Measurements from ENCODE around the gene FAR2.

Gene FAR2

DNA sequence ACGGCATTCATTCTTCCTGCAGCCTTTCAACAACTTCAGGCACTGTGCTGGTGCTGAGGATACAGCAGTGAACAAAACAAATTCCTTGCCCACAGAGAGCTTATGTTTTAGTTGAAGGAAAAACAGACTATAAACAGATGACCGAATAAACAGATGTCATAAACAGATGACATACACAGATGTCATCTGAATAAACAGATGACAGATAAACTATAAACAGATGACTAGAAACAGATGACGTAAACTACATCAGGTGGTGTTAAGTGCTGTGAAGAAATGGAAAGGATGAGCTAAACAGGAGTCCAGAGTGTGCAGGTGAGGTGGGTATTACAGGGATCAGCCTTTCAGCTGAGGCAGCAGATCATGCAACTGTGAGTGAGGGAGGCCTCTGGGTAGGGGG, 80.9 kb downstream of the FAR2 start:
- TF ChIP-seq SPI1 (IDR thresholded peaks at IDR 0.05; ENCODE audit: low read depth, low read length) (no peak), POLR2A (IDR thresholded peaks at IDR 0.05; ENCODE audit: low read depth, low read length) (no peak), POLR2AphosphoS5 (IDR thresholded peaks at IDR 0.05; ENCODE audit: low read depth, low read length) (no peak), TAF1 (IDR thresholded peaks at IDR 0.05; ENCODE audit: low read depth, low read length) (no peak), POU2F2 (IDR thresholded peaks at IDR 0.05; ENCODE audit: low read depth, low read length) (no peak)
- DNase-seq (ENCODE audit: insufficient read length, low spot score) (no peak), FAIRE-seq (no peak)

DNA sequence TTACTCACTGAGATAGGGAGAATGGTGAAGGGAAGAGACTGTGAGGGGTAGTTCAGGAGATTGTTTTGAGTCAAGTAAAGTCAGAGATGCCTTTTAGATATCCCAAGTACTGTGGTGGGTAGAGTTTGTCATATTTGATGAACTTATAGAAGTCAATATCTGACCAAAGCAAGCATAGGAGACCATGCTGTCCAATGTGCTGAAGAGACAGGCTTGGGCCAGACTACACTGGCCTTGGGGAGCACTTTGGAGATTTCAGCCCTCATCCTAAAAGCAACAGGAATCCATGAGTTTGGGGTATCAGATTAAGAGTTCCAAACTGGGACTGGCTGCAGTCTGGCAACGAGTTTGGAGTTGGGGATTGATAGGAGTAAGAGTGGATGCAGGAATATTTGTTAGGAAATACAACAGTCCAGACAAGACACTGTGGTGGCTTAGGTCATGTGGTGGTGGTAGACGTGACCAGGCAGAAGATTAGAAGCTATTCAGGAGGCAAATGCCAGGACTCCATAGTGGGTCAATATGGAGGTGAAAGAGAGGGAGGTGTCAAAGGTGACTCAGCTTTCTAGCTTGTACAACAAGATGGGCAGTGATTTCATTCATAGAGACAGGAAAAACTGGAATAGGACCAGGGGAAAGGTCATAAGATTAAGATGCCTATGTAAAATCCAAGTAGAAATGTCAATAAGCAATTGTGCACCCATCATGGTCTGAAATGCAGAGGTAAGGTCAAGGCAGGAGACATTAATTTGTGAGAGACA, 81.9 kb downstream of the FAR2 start:
- DNase-seq (ENCODE audit: insufficient read length, low spot score) (no peak), FAIRE-seq (no peak)
- no peak for TF ChIP-seq POU2F2 (IDR thresholded peaks at IDR 0.05; ENCODE audit: low read depth, low read length)
- no peak for TF ChIP-seq TAF1 (IDR thresholded peaks at IDR 0.05; ENCODE audit: low read depth, low read length)
- no peak for TF ChIP-seq POLR2AphosphoS5 (IDR thresholded peaks at IDR 0.05; ENCODE audit: low read depth, low read length)
- TF ChIP-seq PAX5 (IDR thresholded peaks at IDR 0.05; ENCODE audit: insufficient read depth, low read length, severe bottlenecking): no peak
- TF ChIP-seq POLR2A (IDR thresholded peaks at IDR 0.05; ENCODE audit: low read depth, low read length): no peak
- TF ChIP-seq SPI1 (IDR thresholded peaks at IDR 0.05; ENCODE audit: low read depth, low read length): no peak

DNA sequence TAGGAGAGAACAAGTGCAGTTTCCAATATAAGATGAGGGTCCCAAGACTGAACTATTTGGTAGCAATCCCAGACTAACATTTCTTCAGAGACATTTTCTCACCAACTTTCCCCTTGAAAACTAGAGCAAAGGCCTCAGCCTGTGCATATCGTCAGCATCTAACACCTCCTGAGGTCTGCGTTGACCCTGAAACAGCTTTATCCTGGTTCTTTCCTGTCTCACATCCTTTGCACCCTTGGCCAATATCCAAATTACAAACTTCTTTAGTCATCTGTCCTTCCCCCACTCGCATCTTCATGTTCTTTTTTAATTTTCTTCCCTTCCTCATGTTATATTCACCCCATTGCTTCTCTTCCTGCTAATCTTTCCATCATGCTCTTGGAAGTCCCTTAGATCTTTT, 83.0 kb downstream of the FAR2 start:
- FAIRE-seq (no peak), DNase-seq (ENCODE audit: insufficient read length, low spot score) (no peak)
- TF ChIP-seq TAF1 (IDR thresholded peaks at IDR 0.05; ENCODE audit: low read depth, low read length) (no peak), POU2F2 (IDR thresholded peaks at IDR 0.05; ENCODE audit: low read depth, low read length) (no peak), POLR2AphosphoS5 (IDR thresholded peaks at IDR 0.05; ENCODE audit: low read depth, low read length) (no peak), POLR2A (IDR thresholded peaks at IDR 0.05; ENCODE audit: low read depth, low read length) (no peak), PAX5 (IDR thresholded peaks at IDR 0.05; ENCODE audit: insufficient read depth, low read length, severe bottlenecking) (no peak), SPI1 (IDR thresholded peaks at IDR 0.05; ENCODE audit: low read depth, low read length) (no peak)

DNA sequence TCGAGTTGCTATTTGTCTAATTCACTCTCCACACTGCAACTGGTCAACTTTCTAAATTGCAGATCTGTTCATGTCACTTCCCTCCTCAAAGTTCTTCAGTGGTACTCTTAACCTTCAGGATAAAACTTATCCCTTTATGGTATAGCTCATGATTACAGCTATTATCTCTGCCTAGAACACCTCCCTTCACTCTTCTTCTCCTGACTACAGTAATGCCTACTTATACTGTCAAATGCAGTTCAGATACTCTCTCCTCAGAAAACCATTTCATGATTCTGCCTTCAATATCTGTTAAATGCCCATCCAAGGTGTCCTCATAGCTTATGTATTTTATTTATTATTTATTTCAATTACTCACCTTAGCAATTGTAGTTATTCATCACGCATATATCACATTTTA, 85.5 kb downstream of the FAR2 start:
- TF ChIP-seq POU2F2 (IDR thresholded peaks at IDR 0.05; ENCODE audit: low read depth, low read length) (no peak), TAF1 (IDR thresholded peaks at IDR 0.05; ENCODE audit: low read depth, low read length) (no peak), POLR2A (IDR thresholded peaks at IDR 0.05; ENCODE audit: low read depth, low read length) (no peak), PAX5 (IDR thresholded peaks at IDR 0.05; ENCODE audit: insufficient read depth, low read length, severe bottlenecking) (no peak), SPI1 (IDR thresholded peaks at IDR 0.05; ENCODE audit: low read depth, low read length) (no peak), POLR2AphosphoS5 (IDR thresholded peaks at IDR 0.05; ENCODE audit: low read depth, low read length) (no peak)
- no peak for FAIRE-seq
- DNase-seq (ENCODE audit: insufficient read length, low spot score): no peak

DNA sequence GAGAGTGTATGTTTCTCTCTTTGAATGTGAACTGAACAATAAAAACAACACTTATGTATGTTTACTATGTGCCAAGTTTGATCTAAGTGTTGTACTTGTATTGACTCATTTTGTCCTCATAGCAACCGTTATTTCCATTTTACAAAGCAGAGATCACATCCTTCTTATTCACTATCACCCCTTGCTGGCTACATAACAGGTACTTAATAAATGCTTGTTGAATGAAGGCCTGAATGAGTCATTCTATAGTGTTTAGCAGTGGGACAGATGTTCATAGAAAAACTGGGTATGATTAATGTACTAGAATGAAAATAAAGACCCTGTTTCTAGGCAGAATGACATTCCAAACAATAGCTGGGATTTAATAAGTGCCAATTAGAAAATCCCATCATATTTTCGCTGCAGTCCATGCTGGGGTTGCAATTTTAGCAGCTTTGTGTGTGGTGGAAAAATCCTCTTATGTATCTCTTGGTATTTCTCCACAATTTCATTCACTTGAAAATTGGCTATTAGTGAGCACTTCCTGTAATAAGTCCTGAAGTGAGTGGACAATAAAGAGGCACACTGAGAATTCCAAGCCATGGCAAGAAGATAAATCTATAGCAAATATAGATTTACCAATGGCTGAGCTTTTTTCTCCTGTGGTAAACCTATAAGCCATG, 86.0 kb downstream of the FAR2 start:
- TF ChIP-seq PAX5 (IDR thresholded peaks at IDR 0.05; ENCODE audit: insufficient read depth, low read length, severe bottlenecking): no peak
- TF ChIP-seq POLR2AphosphoS5 (IDR thresholded peaks at IDR 0.05; ENCODE audit: low read depth, low read length): no peak
- no peak for FAIRE-seq
- DNase-seq (ENCODE audit: insufficient read length, low spot score): no peak

DNA sequence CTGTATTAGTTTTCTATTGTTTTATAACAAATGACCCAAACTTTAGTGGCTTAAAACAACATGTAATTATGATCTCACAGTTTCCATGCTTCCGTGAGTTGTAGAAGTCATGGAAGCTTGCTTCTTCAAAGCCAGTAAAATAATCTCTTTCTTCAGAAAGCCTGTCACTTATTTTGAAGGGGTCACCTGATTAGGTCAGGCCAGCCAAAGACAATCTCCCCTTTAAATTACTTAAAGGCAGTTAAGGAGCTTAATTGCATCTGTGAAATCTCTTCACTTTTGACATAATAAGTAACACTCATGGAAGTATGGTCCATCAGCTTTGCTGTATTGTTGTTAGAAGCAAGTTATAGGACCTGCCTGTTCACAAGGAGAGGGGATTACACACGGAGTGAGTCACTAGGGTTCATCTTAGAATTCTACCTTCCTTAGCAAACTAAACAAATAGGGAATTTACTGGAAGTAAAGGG, 89.8 kb downstream of the FAR2 start:
- FAIRE-seq (no peak), DNase-seq (ENCODE audit: insufficient read length, low spot score) (no peak)
- TF ChIP-seq POLR2AphosphoS5 (IDR thresholded peaks at IDR 0.05; ENCODE audit: low read depth, low read length) (no peak), POU2F2 (IDR thresholded peaks at IDR 0.05; ENCODE audit: low read depth, low read length) (no peak), POLR2A (IDR thresholded peaks at IDR 0.05; ENCODE audit: low read depth, low read length) (no peak), TAF1 (IDR thresholded peaks at IDR 0.05; ENCODE audit: low read depth, low read length) (no peak), PAX5 (IDR thresholded peaks at IDR 0.05; ENCODE audit: insufficient read depth, low read length, severe bottlenecking) (no peak), SPI1 (IDR thresholded peaks at IDR 0.05; ENCODE audit: low read depth, low read length) (no peak)

DNA sequence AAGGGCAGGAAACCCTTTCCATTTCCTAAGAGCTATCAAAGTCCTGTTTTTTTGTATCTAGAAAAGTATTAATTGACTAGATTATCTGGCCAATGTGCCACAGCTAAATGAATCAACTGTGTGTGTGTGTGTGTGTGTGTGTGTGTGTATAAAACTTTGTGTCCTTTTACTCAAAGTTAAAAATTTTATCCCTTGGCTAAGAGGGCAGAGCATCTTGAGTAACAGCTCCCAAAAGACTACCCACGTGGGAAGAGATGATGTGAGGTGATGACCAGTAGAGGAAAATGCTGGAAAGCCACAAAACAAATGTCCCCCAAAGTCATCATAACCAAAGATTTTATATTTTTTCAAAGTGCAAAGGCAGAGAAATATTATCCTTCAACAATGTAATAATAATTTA, 90.3 kb downstream of the FAR2 start:
- no peak for DNase-seq (ENCODE audit: insufficient read length, low spot score)
- FAIRE-seq: no peak
- TF ChIP-seq PAX5 (IDR thresholded peaks at IDR 0.05; ENCODE audit: insufficient read depth, low read length, severe bottlenecking) (no peak), TAF1 (IDR thresholded peaks at IDR 0.05; ENCODE audit: low read depth, low read length) (no peak), POU2F2 (IDR thresholded peaks at IDR 0.05; ENCODE audit: low read depth, low read length) (no peak), POLR2AphosphoS5 (IDR thresholded peaks at IDR 0.05; ENCODE audit: low read depth, low read length) (no peak), SPI1 (IDR thresholded peaks at IDR 0.05; ENCODE audit: low read depth, low read length) (no peak), POLR2A (IDR thresholded peaks at IDR 0.05; ENCODE audit: low read depth, low read length) (no peak)

DNA sequence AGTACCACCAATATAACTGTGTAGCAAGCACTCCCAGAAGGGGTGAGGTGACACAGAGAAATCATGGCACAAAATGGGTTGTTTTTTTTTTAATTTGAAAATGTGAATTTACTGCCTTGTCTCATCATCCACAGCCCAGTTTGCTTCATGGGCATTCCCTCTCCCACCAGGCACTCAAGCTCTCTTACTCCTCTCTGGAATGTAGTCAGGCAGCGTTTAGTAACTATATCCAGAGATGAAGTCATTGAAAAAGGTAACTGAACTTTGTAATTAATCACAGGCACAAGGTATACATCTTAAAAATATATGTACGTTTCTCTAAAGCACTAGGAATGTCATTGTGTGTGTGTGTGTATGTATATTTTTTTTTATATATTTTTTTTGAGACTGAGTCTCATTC, 91.4 kb downstream of the FAR2 start:
- FAIRE-seq (no peak), DNase-seq (ENCODE audit: insufficient read length, low spot score) (no peak)
- TF ChIP-seq SPI1 (IDR thresholded peaks at IDR 0.05; ENCODE audit: low read depth, low read length) (no peak), PAX5 (IDR thresholded peaks at IDR 0.05; ENCODE audit: insufficient read depth, low read length, severe bottlenecking) (no peak), TAF1 (IDR thresholded peaks at IDR 0.05; ENCODE audit: low read depth, low read length) (no peak), POLR2AphosphoS5 (IDR thresholded peaks at IDR 0.05; ENCODE audit: low read depth, low read length) (no peak), POLR2A (IDR thresholded peaks at IDR 0.05; ENCODE audit: low read depth, low read length) (no peak), POU2F2 (IDR thresholded peaks at IDR 0.05; ENCODE audit: low read depth, low read length) (no peak)

DNA sequence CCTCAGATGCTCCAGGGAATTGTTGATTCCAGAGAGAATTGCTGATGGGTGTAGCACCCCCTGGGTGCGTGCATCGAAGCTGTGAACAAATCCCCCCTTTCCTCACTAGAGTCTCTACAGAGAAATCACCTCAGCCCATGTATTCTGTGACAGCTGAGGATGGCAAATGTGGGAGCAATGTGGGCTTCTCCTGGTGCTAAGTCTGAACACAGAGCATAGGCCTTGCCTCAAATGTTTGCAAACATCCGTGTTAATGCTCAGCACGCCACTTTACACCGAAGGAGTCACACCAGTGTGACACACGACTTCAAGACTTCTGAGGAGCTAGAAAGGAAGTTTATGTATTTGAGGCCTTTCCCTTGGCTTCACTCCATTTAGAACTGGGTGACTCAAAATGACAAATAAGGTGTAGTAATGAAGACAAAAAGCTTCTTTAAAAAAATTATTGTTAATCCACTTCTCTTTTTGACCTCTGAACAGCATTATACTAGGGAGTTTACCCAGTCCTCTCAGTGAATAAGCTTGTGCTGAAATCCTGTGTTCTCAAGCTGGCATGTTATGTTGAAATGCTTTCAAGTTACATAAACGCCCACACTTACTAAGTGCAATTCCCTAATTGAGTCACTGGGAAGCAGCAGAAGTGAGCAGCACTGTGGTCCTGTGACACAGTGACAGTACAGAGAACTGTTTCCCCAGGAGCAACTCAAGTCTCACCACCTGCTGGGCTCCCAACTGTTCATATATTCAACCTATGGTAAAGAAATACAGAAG, 92.9 kb downstream of the FAR2 start:
- no peak for DNase-seq (ENCODE audit: insufficient read length, low spot score)
- peak; percentile 70 for FAIRE-seq
- TF ChIP-seq PAX5 (IDR thresholded peaks at IDR 0.05; ENCODE audit: insufficient read depth, low read length, severe bottlenecking) (no peak), SPI1 (IDR thresholded peaks at IDR 0.05; ENCODE audit: low read depth, low read length) (peak; percentile 37; the same call in 1 of the 2 replicates), TAF1 (IDR thresholded peaks at IDR 0.05; ENCODE audit: low read depth, low read length) (no peak)

Measured in GM12891 (cell line).